WTC11 (cell line): ENCODE results near the gene CFAP299. TPM values are rescaled to one million over a fixed set of nuclear protein-coding genes. Genes with fewer than 3 reads are reported as not detected.

Source experiments
- ATAC-seq: fragments of 200-7000 bp; cut with Tn5 transposase; 2 replicates; pipeline ENCODE4 v1.10.0; 2021; ENCODE audit warnings: mild to moderate bottlenecking, moderate library complexity
- CTCF ChIA-PET: fragments of 300-600 bp; sonication (Branson Sonifier 250); formaldehyde crosslinking; loops from one replicate; lab custom pipeline; 2021; ENCODE audit warnings: antibody characterized with exemption; lab: Charles Lee
- POLR2A ChIA-PET: fragments of 350-600 bp; sonication (Branson Sonifier 250); formaldehyde crosslinking; loops from one replicate; lab custom pipeline; 2021; ENCODE audit warnings: antibody characterized with exemption; lab: Charles Lee
- DNase-seq: peaks from one replicate; pipeline ENCODE4 v3.0.0; 2021; ENCODE audit warnings: low spot score
- H3K27ac Mint-ChIP-seq: 2 replicates; pipeline ENCODE4 v1.8.0; 2021; ENCODE audit warnings: mixed read lengths
- H3K27me3 Mint-ChIP-seq: 2 replicates; pipeline ENCODE4 v1.8.0; 2021; ENCODE audit warnings: low read depth, mild to moderate bottlenecking, moderate library complexity, mixed read lengths
- H3K36me3 Mint-ChIP-seq: 2 replicates; pipeline ENCODE4 v1.8.0; 2021; ENCODE audit warnings: mixed read lengths
- H3K4me1 Mint-ChIP-seq: 2 replicates; pipeline ENCODE4 v1.8.0; 2022; ENCODE audit warnings: mixed read lengths
- H3K4me3 Mint-ChIP-seq: 2 replicates; pipeline ENCODE4 v1.8.0; 2021; ENCODE audit warnings: mild to moderate bottlenecking, moderate library complexity, mixed read lengths
- H3K9me3 Mint-ChIP-seq: 2 replicates; pipeline ENCODE4 v1.8.0; 2021; ENCODE audit warnings: mixed read lengths
- ATF3 ChIP-seq: sonication (generic); formaldehyde crosslinking; conservative IDR thresholded peaks from 2 replicates; pipeline ENCODE4 v1.8.1; 2022; ENCODE audit warnings: mild to moderate bottlenecking, missing genetic modification reagents
- CBFB ChIP-seq: sonication (generic); formaldehyde crosslinking; IDR thresholded peaks from 2 replicates; pipeline ENCODE4 v1.8.1; 2022; ENCODE audit warnings: mild to moderate bottlenecking, low read depth, missing genetic modification reagents
- E2F1 ChIP-seq: sonication (generic); formaldehyde crosslinking; IDR thresholded peaks from 2 replicates; pipeline ENCODE4 v1.8.0; 2022; ENCODE audit warnings: mild to moderate bottlenecking, missing genetic modification reagents
- ELF4 ChIP-seq: sonication (generic); formaldehyde crosslinking; IDR thresholded peaks from 2 replicates; pipeline ENCODE4 v1.8.1; 2022; ENCODE audit warnings: low read depth, mild to moderate bottlenecking, moderate library complexity, missing genetic modification reagents
- ERG ChIP-seq: fragments of 250-450 bp; sonication (Bioruptor Pico); IDR thresholded peaks from 2 replicates; pipeline ENCODE4 v1.8.0; 2021; ENCODE audit warnings: mild to moderate bottlenecking
- FOXK1 ChIP-seq: sonication (generic); formaldehyde crosslinking; IDR thresholded peaks from 2 replicates; pipeline ENCODE4 v1.8.0; 2022; ENCODE audit warnings: mild to moderate bottlenecking, moderate library complexity, missing genetic modification reagents
- HMGA2 ChIP-seq: fragments of 250-450 bp; sonication (Bioruptor Pico); IDR thresholded peaks from 2 replicates; pipeline ENCODE4 v1.4.0; 2021; ENCODE audit warnings: mild to moderate bottlenecking, moderate library complexity
- KAT7 ChIP-seq: sonication (generic); formaldehyde crosslinking; IDR thresholded peaks from 2 replicates; pipeline ENCODE4 v1.8.1; 2023; ENCODE audit warnings: missing genetic modification reagents, mild to moderate bottlenecking, borderline replicate concordance
- NR2C2 ChIP-seq: sonication (generic); formaldehyde crosslinking; IDR thresholded peaks from 2 replicates; pipeline ENCODE4 v1.8.0; 2022; ENCODE audit warnings: mild to moderate bottlenecking, missing genetic modification reagents
- RORB ChIP-seq: fragments of 250-450 bp; sonication (Bioruptor Pico); IDR thresholded peaks from 2 replicates; pipeline ENCODE4 v1.9.0; 2021; ENCODE audit warnings: mild to moderate bottlenecking
- TEAD4 ChIP-seq: sonication (generic); formaldehyde crosslinking; IDR thresholded peaks from 2 replicates; pipeline ENCODE4 v1.8.0; 2022; ENCODE audit warnings: mild to moderate bottlenecking, missing genetic modification reagents
- ZBTB21 ChIP-seq: sonication (generic); formaldehyde crosslinking; IDR thresholded peaks from 2 replicates; pipeline ENCODE4 v1.8.1; 2023; ENCODE audit warnings: mild to moderate bottlenecking, missing genetic modification reagents, borderline replicate concordance
- ZNF396 ChIP-seq: fragments of 250-450 bp; sonication (Bioruptor Pico); IDR thresholded peaks from 2 replicates; pipeline ENCODE4 v1.8.0; 2021; ENCODE audit warnings: mild to moderate bottlenecking, moderate library complexity, borderline replicate concordance
- ZNF425 ChIP-seq: fragments of 250-450 bp; sonication (Bioruptor Pico); conservative IDR thresholded peaks from 2 replicates; pipeline ENCODE4 v1.9.0; 2021; ENCODE audit warnings: mild to moderate bottlenecking
- ZNF512 ChIP-seq: sonication (generic); formaldehyde crosslinking; IDR thresholded peaks from 2 replicates; pipeline ENCODE4 v1.8.1; 2022; ENCODE audit warnings: missing genetic modification reagents, borderline replicate concordance
- ZNF532 ChIP-seq: fragments of 250-450 bp; sonication (Bioruptor Pico); IDR thresholded peaks from 2 replicates; pipeline ENCODE4 v1.9.0; 2021; ENCODE audit warnings: mild to moderate bottlenecking, borderline replicate concordance
- ZSCAN18 ChIP-seq: fragments of 250-450 bp; sonication (Bioruptor Pico); IDR thresholded peaks from 2 replicates; pipeline ENCODE4 v2.1.2; 2022; ENCODE audit warnings: mild to moderate bottlenecking, moderate library complexity
- total RNA-seq: library from RNA; stranded (reverse); gene quantifications from 3 replicates; pipeline ENCODE4 v1.2.3, GENCODE V29; 2021

Gene CFAP299
- total RNA-seq, 1 experiment from 2014 or later = not detected

GRCh38 chr4:80963051-80963450 lies 627.5 kb downstream of the CFAP299 start (continued):
- TF ChIP-seq FOXK1 (CRISPR knock-in tag) (no peak), ZNF396 (CRISPR knock-in tag) (no peak), E2F1 (CRISPR knock-in tag) (no peak), ATF3 (CRISPR knock-in tag) (no peak), ZNF532 (CRISPR knock-in tag) (no peak), HMGA2 (CRISPR knock-in tag) (no peak), ZNF425 (no peak)

GRCh38 chr4:80967346-80967745 lies 631.8 kb downstream of the CFAP299 start:
- DNase-seq (no peak), ATAC-seq (no peak)
- Mint-ChIP-seq H3K4me1 (peaks cover 4% of the 10 kb centered on the region; the same call in 1 of the 2 replicates), H3K9me3 (peaks cover 6% of the 10 kb centered on the region), H3K4me3 (no peak overlapping the region), H3K27ac (no peak overlapping the region), H3K36me3 (no peaks in the 10 kb centered on the region), H3K27me3 (no peaks in the 10 kb centered on the region)
- POLR2A ChIA-PET = no interaction called here
- TF ChIP-seq ZBTB21 (CRISPR knock-in tag) (no peak), KAT7 (CRISPR knock-in tag) (no peak), TEAD4 (no peak), ZNF512 (no peak), RORB (CRISPR knock-in tag) (no peak)
- CTCF ChIA-PET = no interaction called here

- ChIA-PET CTCF (interaction anchor here (0.7 kb wide), 1 partner anchor 10 kb away, joined by 3 read pairs; no protein-coding TSS in a partner anchor), POLR2A (no interaction called here)
- Mint-ChIP-seq H3K4me3 (no peak overlapping the region), H3K9me3 (peaks cover 6% of the 10 kb centered on the region), H3K27ac (no peak overlapping the region), H3K36me3 (no peaks in the 10 kb centered on the region), H3K4me1 (no peaks in the 10 kb centered on the region), H3K27me3 (no peaks in the 10 kb centered on the region)
- DNase-seq (no peak), ATAC-seq (no peak)
- TF ChIP-seq ZSCAN18 (CRISPR knock-in tag) (no peak), E2F1 (CRISPR knock-in tag) (no peak), ELF4 (CRISPR knock-in tag) (no peak), ERG (CRISPR knock-in tag) (no peak), CBFB (CRISPR knock-in tag) (no peak), ZNF425 (no peak), NR2C2 (CRISPR knock-in tag) (no peak)
These were observed 644.7 kb downstream of the CFAP299 start for GRCh38 chr4:80980239-80980638.
